ENCODE results near the gene PEX11G.

Gene PEX11G

DNA sequence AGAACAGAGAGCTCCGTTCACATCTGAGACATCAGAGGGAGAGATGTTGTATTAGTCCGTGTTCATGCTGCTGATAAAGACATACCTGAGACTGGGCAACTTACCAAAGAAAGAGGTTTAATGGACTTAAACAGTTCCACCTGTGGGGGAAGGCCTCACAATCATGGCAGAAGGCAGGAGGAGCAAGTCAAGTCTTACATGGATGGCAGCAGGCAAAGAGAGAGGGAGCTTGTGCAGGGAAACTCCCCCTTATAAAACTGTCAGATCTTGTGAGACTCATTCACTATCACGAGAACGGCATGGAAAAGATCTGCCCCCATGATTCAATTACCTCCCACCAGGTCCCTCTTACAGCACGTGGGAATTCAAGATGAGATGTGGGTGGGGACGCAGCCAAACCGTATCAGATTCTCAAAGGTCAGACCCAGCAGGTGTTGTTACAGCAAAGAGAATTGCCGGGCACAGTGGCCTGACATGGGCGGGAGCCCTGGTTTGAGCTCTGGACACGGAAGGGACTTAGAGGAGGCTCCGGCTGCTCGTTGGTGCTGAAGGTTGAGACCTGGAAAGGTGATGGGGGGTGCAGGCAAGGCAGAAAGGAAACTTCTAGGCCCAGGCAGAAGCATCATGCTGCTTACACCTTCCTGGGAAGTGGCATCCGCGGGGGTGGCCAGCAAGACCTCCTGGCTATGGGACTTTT is 33.1 kb downstream of the PEX11G start:
- TF ChIP-seq, protein P1, sequence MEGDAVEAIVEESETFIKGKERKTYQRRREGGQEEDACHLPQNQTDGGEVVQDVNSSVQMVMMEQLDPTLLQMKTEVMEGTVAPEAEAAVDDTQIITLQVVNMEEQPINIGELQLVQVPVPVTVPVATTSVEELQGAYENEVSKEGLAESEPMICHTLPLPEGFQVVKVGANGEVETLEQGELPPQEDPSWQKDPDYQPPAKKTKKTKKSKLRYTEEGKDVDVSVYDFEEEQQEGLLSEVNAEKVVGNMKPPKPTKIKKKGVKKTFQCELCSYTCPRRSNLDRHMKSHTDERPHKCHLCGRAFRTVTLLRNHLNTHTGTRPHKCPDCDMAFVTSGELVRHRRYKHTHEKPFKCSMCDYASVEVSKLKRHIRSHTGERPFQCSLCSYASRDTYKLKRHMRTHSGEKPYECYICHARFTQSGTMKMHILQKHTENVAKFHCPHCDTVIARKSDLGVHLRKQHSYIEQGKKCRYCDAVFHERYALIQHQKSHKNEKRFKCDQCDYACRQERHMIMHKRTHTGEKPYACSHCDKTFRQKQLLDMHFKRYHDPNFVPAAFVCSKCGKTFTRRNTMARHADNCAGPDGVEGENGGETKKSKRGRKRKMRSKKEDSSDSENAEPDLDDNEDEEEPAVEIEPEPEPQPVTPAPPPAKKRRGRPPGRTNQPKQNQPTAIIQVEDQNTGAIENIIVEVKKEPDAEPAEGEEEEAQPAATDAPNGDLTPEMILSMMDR (IDR thresholded peaks at IDR 0.05) = no peak

GRCh38 chr19:7454998-7455397 is 33.8 kb downstream of the PEX11G start:
- TF ChIP-seq, protein P1 (IDR thresholded peaks at IDR 0.05) = no peak

GRCh38 chr19:7450243-7451223 is 38.3 kb downstream of the PEX11G start:
- TF ChIP-seq, protein P1 (IDR thresholded peaks at IDR 0.05) = no peak

DNA sequence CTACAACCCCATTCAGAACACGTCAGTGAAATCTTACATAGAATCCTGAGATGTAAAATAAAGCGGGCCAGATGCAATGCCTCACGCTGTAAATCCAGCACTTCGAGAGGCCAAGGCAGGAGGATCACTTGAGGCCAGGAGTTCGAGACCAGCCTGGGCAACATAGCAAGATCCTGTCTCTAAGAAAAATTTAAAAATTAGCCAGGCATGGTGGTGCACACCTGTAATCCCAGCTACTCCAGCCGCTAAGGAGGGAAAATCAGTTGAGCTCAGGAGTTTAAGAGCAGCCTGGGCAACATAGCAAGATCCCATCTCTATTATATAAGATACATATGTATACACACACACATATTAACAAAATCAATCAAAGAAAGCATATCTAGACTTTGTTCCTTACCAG is 41.2 kb downstream of the PEX11G start:
- TF ChIP-seq, protein P1 (IDR thresholded peaks at IDR 0.05) = no peak

DNA sequence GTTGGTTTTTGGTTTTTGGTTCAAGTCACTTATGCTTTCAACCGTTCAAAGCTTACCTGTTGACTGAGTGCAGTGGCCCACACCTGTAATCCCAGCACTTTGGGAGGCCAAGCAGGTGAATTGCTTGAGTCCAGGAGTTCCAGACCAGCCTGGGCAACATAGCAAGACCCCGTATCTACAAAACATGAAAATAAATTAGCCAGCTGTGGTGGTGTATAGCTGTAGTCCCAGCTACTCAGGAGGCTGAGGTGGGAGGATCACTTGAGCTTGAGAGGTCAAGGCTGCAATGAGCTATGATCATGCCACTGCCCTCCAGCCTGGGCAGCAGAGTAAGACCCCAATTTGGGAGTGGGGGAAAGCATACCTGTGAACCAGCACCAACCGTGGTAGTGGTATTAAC is 43.7 kb downstream of the PEX11G start:
- TF ChIP-seq, protein P1 (IDR thresholded peaks at IDR 0.05) = no peak

DNA sequence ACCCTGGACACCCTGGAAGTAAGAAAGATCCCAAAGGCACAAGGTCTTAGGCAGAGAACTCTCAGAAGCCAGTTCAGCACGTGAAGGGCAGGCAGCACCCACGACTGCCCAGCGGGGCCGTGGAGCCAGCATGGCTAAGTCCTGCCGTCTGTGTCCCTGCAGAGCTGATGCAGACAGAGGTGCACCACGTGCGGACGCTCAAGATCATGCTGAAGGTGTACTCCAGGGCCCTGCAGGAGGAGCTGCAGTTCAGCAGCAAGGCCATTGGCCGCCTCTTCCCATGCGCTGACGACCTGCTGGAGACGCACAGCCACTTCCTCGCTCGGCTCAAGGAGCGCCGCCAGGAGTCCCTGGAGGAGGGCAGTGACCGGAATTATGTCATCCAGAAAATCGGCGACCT is 44.8 kb downstream of the PEX11G start:
- TF ChIP-seq, protein P1 (IDR thresholded peaks at IDR 0.05) = no peak

GRCh38 chr19:7442423-7442822 is 46.4 kb downstream of the PEX11G start:
- TF ChIP-seq, protein P1 (IDR thresholded peaks at IDR 0.05) = no peak

All from LNCAP (cell line).